ENCODE measurements around the gene TCHH.

TCHH gene

DNA sequence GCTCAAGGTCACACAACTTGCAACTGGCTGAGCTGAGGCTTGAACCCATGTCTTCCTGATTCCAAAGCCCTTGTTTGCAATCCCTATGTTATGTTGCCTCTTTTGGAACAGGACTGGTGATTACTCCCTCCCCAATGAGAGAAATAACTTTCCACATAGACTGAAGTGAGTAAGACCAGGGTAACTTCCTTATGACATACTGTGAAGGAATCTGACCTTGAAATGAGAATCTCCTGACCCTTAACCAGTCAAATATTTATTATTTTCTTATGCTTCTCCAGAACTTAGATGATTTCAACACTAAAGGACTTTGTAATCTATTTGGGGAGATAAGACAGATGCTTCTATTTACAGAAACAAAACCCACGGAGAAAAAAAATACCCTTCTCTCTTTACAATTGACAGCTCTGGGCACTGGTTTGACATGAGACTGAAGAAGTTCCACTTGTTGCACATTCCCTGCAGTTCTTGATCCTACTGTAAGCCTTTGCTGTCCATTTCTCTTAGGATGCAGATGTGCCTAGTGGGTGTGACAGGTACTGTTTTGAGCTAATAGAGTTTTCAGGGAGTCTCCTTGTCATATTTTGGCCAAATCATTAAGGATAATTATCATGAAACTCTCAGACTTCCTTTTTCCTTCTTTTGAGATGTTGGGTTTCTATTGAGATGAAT, 47.7 kb upstream of the TCHH start:
- ChIA-PET POLR2A (interaction anchor here (0.7 kb wide), 1 partner anchor 128 kb away, joined by 3 read pairs; no protein-coding TSS in a partner anchor), CTCF (interaction anchor here (1.1 to 2.0 kb wide), 4 partner anchors 15 to 296 kb away, joined by 4 to 6 read pairs (median 5); no protein-coding TSS in a partner anchor)
- H3K4me3 ChIP-seq (ENCODE audit: low read depth, low read length), result no peak overlapping the region
- H3K27ac ChIP-seq (ENCODE audit: extremely low read depth, low read depth, low read length), result no peak overlapping the region
- H3K4me1 ChIP-seq (ENCODE audit: control insufficient read depth, insufficient read depth, low read length), result no peaks in the 10 kb centered on the region
- H3K9me3 ChIP-seq (ENCODE audit: control insufficient read depth, insufficient read depth, low read depth, low read length), result no peaks in the 10 kb centered on the region
- no peaks in the 10 kb centered on the region for H3K36me3 ChIP-seq (ENCODE audit: control insufficient read depth in 2 of 2, insufficient read depth in 1 of 2, low read length in 2 of 2)
- TF ChIP-seq ZNF654 (tag by site-specific recombination; IDR thresholded peaks at IDR 0.05; ENCODE audit: low read depth) (no peak), ZSCAN30 (tag by site-specific recombination; IDR thresholded peaks at IDR 0.05) (no peak), ZNF37A (tag by site-specific recombination; IDR thresholded peaks at IDR 0.05) (no peak), ZNF426 (tag by site-specific recombination; IDR thresholded peaks at IDR 0.05) (no peak), SCRT2 (tag by site-specific recombination; IDR thresholded peaks at IDR 0.05) (peak; percentile 75), SCRT1 (tag by site-specific recombination; IDR thresholded peaks at IDR 0.05; ENCODE audit: borderline replicate concordance) (peak; percentile 16; the same call in 1 of the 2 replicates)
- TF ChIP-seq, protein P1, sequence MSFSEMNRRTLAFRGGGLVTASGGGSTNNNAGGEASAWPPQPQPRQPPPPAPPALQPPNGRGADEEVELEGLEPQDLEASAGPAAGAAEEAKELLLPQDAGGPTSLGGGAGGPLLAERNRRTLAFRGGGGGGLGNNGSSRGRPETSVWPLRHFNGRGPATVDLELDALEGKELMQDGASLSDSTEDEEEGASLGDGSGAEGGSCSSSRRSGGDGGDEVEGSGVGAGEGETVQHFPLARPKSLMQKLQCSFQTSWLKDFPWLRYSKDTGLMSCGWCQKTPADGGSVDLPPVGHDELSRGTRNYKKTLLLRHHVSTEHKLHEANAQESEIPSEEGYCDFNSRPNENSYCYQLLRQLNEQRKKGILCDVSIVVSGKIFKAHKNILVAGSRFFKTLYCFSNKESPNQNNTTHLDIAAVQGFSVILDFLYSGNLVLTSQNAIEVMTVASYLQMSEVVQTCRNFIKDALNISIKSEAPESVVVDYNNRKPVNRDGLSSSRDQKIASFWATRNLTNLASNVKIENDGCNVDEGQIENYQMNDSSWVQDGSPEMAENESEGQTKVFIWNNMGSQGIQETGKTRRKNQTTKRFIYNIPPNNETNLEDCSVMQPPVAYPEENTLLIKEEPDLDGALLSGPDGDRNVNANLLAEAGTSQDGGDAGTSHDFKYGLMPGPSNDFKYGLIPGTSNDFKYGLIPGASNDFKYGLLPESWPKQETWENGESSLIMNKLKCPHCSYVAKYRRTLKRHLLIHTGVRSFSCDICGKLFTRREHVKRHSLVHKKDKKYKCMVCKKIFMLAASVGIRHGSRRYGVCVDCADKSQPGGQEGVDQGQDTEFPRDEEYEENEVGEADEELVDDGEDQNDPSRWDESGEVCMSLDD (tag by site-specific recombination; IDR thresholded peaks at IDR 0.05), result no peak

DNA sequence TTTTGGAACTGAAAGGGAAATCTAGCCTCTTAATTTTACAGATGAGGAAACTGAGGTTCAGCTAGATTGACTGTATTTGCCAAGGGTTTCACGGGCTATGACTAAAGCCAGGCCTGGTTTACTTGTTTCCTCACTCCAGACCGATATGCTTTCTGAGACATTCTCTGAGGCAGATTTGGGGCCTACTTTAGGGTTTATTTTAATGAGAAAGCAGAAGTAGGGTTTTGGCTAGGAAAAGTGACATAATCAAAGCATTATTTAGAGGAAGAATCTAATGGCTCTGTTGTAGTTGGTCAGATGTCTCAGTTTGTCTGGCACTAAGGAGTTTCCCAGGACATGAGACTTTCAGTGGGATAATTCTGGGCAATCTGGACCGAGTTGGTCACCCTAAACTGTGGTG, 45.3 kb upstream of the TCHH start:
- TF ChIP-seq, protein P2, sequence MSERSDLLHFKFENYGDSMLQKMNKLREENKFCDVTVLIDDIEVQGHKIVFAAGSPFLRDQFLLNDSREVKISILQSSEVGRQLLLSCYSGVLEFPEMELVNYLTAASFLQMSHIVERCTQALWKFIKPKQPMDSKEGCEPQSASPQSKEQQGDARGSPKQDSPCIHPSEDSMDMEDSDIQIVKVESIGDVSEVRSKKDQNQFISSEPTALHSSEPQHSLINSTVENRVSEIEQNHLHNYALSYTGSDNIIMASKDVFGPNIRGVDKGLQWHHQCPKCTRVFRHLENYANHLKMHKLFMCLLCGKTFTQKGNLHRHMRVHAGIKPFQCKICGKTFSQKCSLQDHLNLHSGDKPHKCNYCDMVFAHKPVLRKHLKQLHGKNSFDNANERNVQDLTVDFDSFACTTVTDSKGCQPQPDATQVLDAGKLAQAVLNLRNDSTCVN (tag by site-specific recombination; optimal IDR thresholded peaks at IDR 0.05), result no peak
- TF ChIP-seq IKZF3 (tag by site-specific recombination; IDR thresholded peaks at IDR 0.05) (no peak), ZNF248 (tag by site-specific recombination; IDR thresholded peaks at IDR 0.05) (no peak), ZNF114 (tag by site-specific recombination; IDR thresholded peaks at IDR 0.05) (no peak), ZNF623 (tag by site-specific recombination; IDR thresholded peaks at IDR 0.05) (no peak), ZNF558 (tag by site-specific recombination; IDR thresholded peaks at IDR 0.05) (no peak), KLF1 (tag by site-specific recombination; IDR thresholded peaks at IDR 0.05) (no peak), ZBTB8A (tag by site-specific recombination; IDR thresholded peaks at IDR 0.05) (no peak), ZNF175 (tag by site-specific recombination; IDR thresholded peaks at IDR 0.05) (no peak), ZNF433 (tag by site-specific recombination; IDR thresholded peaks at IDR 0.05; ENCODE audit: low read depth) (no peak)
- H3K36me3 ChIP-seq (ENCODE audit: control insufficient read depth in 2 of 2, insufficient read depth in 1 of 2, low read length in 2 of 2), result no peaks in the 10 kb centered on the region
- ChIA-PET CTCF (interaction anchor here (0.9 to 2.1 kb wide), 3 partner anchors 108 to 299 kb away, joined by 3 to 7 read pairs (median 4); no protein-coding TSS in a partner anchor), POLR2A (no interaction called here)
- no peak overlapping the region for H3K27ac ChIP-seq (ENCODE audit: extremely low read depth, low read depth, low read length)
- H3K4me3 ChIP-seq (ENCODE audit: low read depth, low read length), result no peak overlapping the region
- no peaks in the 10 kb centered on the region for H3K9me3 ChIP-seq (ENCODE audit: control insufficient read depth, insufficient read depth, low read depth, low read length)
- no peaks in the 10 kb centered on the region for H3K4me1 ChIP-seq (ENCODE audit: control insufficient read depth, insufficient read depth, low read length)

DNA sequence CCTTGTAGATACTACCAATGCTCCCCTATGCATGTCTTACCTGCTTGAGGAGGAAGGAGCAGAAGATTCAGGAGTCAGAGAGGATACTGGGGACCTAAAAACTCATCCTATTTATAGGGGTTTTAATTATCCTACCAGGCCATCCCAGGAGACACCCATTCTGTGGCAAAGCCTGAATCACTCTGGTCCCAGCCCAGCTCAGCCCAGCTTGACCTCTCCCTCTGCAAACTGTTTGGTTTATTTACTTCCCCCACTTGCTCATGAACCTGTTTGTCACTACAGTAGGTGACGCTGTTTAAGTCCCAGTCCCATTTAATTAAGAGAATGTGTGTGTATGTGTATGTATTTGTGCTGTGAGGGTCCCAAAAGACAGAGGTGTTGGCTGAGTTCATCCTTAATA, 43.9 kb upstream of the TCHH start, which contains the start of gene RPTN:
RPTN (minus strand) TSS at position 85 of the 400 bp plus-strand sequence. CDS start 1,339 bp downstream, outside the sequence.
- CTCF ChIA-PET, result interaction anchor here (0.8 to 2.1 kb wide), 4 partner anchors 10 to 299 kb away, joined by 3 to 7 read pairs (median 6); no protein-coding TSS in a partner anchor
- H3K27ac ChIP-seq (ENCODE audit: extremely low read depth, low read depth, low read length), result no peak within 1 kb of the TSS
- no peaks in the 10 kb centered on the region for H3K4me1 ChIP-seq (ENCODE audit: control insufficient read depth, insufficient read depth, low read length)
- POLR2A ChIA-PET, result interaction anchor here (0.6 kb wide), 1 partner anchor 1038 kb away, joined by 3 read pairs; no protein-coding TSS in a partner anchor
- H3K9me3 ChIP-seq (ENCODE audit: control insufficient read depth, insufficient read depth, low read depth, low read length), result no peaks in the 10 kb centered on the region
- no peaks in the 10 kb centered on the region for H3K36me3 ChIP-seq (ENCODE audit: control insufficient read depth in 2 of 2, insufficient read depth in 1 of 2, low read length in 2 of 2)
- no peak within 1 kb of the TSS for H3K4me3 ChIP-seq (ENCODE audit: low read depth, low read length)
- no peak for TF ChIP-seq ZNF416 (tag by site-specific recombination; IDR thresholded peaks at IDR 0.05)
- no peak for TF ChIP-seq ZNF302 (tag by site-specific recombination; IDR thresholded peaks at IDR 0.05; ENCODE audit: low read depth)
- no peak for TF ChIP-seq ZNF214 (tag by site-specific recombination; IDR thresholded peaks at IDR 0.05; ENCODE audit: borderline replicate concordance)
- no peak for TF ChIP-seq ZNF23 (tag by site-specific recombination; IDR thresholded peaks at IDR 0.05; ENCODE audit: borderline replicate concordance)
- TF ChIP-seq ZNF629 (tag by site-specific recombination; IDR thresholded peaks at IDR 0.05), result no peak
- TF ChIP-seq KLF8 (tag by site-specific recombination; IDR thresholded peaks at IDR 0.05), result no peak
- TF ChIP-seq SCRT2 (tag by site-specific recombination; IDR thresholded peaks at IDR 0.05), result no peak
- TF ChIP-seq ZBTB1 (tag by site-specific recombination; IDR thresholded peaks at IDR 0.05), result no peak
- TF ChIP-seq, protein P1 (tag by site-specific recombination; IDR thresholded peaks at IDR 0.05), result no peak
- TF ChIP-seq ZFP37 (tag by site-specific recombination; IDR thresholded peaks at IDR 0.05), result no peak
- TF ChIP-seq ZNF571 (tag by site-specific recombination; IDR thresholded peaks at IDR 0.05), result no peak
